HG03064 (cell line): ENCODE data around the gene PLEK2.
"Not testable (repeated sequence)": the region's sequence is repeated elsewhere in the genome, so short reads cannot be mapped to it uniquely, and the experiment has no call there.

Source experiments
- ATAC-seq: cut with Tn5 transposase; IDR thresholded peaks from one replicate; pipeline ENCODE4 v1.9.1; 2021; ENCODE audit warnings: low read depth; ENCODE audit not compliant: unreplicated experiment

PLEK2 gene

DNA sequence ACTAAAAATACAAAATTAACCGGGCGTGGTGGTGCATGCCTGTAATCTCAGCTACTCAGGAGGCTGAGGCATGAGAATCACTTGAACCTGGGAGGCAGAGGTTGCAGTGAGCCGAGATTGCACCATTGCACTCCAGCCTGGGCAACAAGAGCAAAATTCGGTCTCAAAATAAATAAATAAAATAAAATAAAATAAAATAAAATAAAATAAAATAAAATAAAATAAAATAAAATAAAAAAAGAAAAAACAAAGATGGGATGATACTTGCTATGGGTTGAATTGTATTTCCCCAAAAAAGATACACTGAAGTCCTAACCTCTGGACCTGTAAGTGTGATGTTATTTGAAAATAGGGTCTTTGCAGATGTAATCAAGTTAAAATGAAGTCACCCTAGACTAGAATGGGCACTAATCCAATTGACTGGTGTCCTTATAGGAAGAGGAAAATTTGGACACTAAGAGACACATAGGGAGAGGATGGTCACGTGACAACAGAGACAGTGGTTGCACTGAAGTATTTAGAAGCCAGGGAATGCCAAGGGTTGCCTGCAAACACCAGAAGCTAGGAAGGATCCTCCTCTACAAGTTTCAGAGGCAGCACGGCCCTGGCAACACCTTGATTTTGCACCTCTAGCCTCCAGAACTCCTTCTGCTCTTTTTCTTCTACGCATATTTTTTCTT lies 3.7 kb downstream of the PLEK2 start:
- not testable (repeated sequence) for ATAC-seq

- no peak for ATAC-seq
Measured at GRCh38 chr14:67405771-67406170, 6.2 kb downstream of the PLEK2 start.

GRCh38 chr14:67400434-67400833 lies 11.5 kb downstream of the PLEK2 start:
- no peak for ATAC-seq

GRCh38 chr14:67397536-67397935 lies 14.4 kb downstream of the PLEK2 start:
- no peak for ATAC-seq

GRCh38 chr14:67396381-67396970 lies 15.5 kb downstream of the PLEK2 start:
- ATAC-seq, result no peak

GRCh38 chr14:67395876-67396189 lies 16.1 kb downstream of the PLEK2 start:
- no peak for ATAC-seq

DNA sequence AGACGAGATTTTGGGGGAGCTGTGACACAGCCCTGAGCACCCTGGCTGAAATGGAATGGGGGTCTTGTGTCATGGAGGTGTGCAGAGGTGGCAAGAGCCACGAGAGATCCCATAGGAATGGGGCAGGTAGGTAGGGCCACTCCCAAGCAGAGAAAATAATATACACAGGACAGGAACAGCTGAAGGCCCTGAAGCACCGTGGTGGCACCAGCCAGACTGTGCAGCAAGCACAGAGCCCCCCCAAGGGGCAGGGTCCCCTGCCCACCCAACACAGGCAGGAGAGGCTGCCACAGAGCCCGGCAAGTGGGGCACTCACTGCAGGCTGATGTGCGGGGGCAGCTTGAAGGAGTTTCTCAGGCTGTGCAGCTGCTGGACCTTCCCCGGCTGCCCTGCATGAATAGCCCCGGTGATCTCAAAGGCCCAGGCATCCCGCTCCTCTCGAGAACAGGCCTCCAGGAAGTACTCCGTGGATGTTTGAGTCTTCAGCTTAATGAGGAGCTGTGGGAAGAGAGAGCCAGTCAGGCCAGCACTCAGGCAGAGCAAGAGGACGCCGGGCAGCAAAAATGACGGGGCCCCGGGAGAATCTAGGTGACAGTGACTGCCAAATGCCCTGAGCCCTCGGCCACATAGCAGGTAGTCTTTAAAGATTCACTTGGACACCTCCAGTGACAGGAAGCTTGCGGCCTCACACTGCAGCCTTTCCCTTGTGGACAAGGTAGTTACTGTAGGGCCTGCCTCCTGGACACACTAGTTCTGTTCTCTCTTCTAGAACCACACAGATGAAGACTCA lies 16.7 kb downstream of the PLEK2 start:
- ATAC-seq, result no peak

GRCh38 chr14:67393689-67394088 lies 18.3 kb downstream of the PLEK2 start:
- no peak for ATAC-seq

GRCh38 chr14:67392800-67393199 lies 19.2 kb downstream of the PLEK2 start:
- no peak for ATAC-seq

DNA sequence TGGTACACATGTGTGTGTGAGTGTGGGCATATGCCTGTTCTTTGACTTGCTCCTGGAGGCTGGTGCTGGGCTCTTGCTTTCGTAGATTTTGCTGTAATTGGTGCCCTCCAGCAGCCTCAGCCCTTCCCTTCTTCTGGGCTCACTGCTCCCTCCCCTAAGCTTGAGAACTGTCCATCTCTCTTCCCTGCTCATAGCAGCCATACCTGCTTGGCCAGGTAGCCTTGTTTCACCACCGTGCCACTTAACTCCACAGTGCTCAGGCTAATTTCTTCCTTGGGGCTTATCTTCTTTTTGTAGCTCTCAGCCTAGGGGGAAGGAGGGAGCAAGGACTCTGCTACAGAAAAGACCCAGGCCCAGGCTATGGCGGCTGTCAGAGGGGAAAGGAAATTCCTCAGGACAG lies 19.8 kb downstream of the PLEK2 start:
- no peak for ATAC-seq

- no peak for ATAC-seq
Measured at GRCh38 chr14:67391268-67391667, 20.7 kb downstream of the PLEK2 start.

DNA sequence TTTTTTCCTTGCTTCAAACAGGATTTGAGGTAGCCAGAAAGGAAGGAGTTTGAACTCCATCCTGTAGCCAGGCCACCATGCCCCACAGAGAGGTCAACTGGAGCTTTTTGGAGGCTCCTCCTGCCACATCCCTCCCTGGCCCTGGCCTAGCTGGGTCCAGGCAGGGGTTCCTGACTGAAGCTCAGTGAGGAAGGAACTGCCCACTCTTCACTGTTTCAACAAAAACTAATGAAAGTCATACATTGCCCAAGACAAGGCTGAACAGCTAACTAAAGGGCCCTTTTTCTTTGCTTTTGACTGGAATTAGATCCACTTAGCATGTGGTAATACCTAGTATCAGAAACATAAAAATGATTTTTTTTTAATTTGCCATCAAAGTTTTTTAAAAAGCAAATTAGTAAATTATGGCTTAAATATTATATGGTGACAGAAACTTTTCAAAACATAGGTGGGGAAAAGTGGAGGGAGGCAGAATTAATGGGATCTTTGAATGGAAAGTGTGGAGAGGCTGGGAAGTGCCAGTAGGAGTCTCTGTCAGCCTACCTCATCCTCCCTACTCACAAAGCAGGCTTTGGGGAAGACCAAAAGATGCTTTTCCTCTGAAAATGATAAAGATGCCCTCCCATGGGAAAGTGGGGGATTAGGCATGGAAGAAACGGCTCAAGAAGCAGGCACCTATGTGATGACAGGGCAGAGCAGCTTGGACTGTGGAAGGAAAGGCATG lies 22.0 kb downstream of the PLEK2 start:
- ATAC-seq, result no peak

GRCh38 chr14:67389275-67389674 lies 22.7 kb downstream of the PLEK2 start:
- ATAC-seq, result no peak

GRCh38 chr14:67387195-67387594 lies 24.8 kb downstream of the PLEK2 start:
- no peak for ATAC-seq

DNA sequence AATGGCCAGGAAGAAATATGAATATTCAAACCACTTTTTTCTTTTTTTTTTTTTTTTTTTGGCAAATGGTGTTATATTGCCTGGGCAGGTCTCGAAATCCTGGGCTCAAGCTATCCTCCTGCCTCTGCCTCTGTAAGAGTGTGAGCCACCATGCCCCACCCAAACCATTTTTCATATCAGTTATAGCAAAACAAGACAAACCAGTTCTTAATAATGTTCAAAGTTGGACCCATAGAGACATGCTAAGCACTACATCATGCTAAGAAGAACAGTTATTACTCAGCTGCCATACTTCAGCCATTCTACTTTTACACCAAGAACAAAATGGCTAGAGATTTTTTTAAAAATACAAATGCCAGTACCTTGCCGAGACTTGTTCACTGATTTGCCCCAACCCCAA lies 26.3 kb downstream of the PLEK2 start:
- no peak for ATAC-seq

- no peak for ATAC-seq
Measured at GRCh38 chr14:67385120-67385519, 26.8 kb downstream of the PLEK2 start.

GRCh38 chr14:67377916-67378315 lies 34.0 kb downstream of the PLEK2 start:
- no peak for ATAC-seq

DNA sequence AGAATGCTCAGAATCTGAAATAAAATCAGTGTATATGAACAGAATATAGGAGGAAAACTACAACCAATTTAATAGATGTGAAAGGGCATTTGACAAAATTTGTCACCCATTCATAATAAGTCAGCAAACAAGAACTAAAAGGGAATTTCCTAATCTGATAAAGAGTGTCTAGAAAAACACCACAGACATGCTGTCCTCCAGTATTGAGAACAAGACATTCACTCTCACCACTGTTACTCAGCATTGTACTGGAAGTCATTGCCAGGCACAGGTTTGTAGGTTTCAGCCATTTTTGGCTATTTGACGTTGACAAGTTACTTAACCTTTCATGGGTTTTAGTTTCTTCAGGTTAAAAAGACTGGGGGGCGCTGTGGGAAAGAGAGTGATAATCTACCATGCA lies 38.6 kb downstream of the PLEK2 start:
- ATAC-seq, result no peak

DNA sequence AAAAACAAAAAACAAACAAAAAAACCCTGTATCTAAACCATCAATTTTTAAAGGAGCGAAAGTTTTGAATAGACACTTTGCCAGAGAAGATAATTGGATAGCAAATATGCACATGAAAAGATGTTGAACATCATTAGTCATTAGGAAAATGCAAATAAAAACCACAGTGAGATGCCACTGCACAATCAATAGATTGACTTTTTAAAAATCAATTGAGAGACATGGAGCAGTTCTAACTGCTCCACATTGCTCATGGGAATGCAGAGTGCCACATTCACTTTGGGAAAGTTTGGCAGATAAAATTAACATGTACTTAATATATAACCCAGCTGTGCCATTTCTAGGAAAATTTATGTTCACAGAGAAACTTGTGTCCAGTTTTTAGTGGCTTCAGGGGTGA lies 39.1 kb downstream of the PLEK2 start:
- no peak for ATAC-seq

DNA sequence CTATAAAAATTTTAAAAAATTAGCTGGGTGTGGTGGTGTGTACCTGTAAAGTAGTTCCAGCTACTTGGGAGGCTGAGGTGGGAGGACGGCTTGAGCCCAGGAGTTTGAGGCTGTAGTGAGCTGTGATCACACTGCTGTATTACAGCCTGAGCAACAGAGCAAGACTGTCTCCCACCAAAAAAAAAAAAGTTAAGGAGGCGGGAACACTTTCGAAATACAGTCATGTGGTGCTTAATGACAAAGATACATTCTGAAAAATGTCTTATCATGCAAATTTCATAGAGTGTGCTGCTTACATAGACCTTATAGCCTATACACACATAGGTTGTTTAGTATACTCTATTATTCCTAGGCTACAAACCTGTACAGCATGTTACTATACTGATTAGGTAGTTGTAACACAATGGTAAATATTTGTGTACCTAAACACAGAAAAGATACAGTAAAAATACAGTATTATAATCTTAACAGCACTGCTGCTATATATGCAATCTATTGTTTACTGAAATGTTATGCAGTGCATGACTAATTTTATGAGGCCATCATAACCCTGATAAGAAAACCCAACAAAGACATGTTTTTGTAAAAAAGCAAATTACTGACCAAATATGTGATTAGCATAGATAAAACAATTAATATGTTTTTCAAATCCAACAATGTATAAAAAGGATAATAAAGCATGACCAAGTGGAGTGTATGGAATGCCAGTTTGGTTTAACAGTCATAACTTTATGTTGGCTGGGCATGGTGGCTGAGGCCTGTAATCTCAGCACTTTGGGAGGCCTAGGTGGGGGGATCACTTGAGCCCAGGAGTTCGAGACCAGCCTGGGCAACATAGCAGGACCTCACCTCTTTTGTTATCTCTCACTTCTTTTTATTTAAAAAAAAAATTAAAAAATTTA lies 40.5 kb downstream of the PLEK2 start:
- no peak for ATAC-seq
